WI38 (cell line): ENCODE data around the gene C2orf76.

ENCODE experiments used
- H3K4me3 ChIP-seq: 2 replicates; pipeline ENCODE4 v1.5.1; 2011; ENCODE audit warnings: low read depth, mild to moderate bottlenecking, control low read depth, low read length
- TF ChIP-seq, protein P1 (sequence below): IDR thresholded peaks from 2 replicates; pipeline ENCODE4 v1.5.1; 2012; ENCODE audit warnings: low read depth, mild to moderate bottlenecking, control low read depth, low read length

The C2orf76 gene

DNA sequence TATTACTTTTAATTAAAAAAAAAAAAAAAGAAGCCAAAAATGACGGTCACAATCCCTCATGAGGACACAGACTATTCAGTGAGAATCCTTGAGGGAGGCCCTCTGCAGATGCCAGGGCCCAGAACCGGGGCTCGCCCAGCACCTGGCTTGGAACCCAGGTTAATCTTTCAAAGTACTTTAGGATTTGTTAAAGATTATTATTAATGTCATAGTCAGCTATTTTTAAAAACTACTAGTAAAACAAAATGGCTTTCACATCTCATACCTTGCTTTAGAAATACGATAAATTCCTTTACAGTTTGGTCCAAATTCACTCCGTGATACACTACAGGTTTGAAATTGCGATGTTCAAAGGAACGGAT lies 27.1 kb downstream of the C2orf76 start:
- no peak overlapping the region for H3K4me3 ChIP-seq
- TF ChIP-seq, protein P1, sequence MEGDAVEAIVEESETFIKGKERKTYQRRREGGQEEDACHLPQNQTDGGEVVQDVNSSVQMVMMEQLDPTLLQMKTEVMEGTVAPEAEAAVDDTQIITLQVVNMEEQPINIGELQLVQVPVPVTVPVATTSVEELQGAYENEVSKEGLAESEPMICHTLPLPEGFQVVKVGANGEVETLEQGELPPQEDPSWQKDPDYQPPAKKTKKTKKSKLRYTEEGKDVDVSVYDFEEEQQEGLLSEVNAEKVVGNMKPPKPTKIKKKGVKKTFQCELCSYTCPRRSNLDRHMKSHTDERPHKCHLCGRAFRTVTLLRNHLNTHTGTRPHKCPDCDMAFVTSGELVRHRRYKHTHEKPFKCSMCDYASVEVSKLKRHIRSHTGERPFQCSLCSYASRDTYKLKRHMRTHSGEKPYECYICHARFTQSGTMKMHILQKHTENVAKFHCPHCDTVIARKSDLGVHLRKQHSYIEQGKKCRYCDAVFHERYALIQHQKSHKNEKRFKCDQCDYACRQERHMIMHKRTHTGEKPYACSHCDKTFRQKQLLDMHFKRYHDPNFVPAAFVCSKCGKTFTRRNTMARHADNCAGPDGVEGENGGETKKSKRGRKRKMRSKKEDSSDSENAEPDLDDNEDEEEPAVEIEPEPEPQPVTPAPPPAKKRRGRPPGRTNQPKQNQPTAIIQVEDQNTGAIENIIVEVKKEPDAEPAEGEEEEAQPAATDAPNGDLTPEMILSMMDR, result no peak

DNA sequence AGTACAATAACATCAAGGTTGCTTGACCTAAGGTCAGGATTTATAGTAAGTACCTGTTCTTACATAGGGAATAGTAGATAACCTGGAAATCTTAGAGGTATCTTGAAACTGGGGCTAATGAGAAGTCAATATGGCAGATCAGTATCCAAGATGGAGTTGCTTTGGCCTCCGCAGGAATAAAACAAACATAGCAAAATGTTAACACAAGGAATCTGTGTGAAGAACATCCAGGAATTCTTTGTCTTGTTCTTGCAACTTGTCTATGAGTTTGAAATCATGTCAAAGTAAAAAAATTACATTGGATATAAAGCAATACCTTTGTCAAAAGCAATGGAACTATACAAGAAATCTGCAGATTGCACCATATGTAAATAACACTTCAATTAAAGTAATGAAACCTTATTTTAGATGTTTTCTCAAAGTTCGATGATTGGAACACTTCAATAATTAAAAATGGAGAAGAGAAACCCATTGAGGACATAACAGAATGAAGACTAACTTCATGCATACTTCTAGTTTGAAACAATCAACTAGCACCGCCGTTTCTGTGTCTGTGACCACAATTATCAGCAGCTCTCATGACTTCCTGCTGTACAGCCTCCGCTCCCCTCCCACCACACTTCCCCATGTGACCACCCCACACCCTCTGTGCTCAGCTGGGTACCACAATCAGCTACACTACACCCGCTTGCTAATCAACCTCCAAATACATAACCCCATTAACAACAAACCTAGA lies 27.6 kb downstream of the C2orf76 start:
- TF ChIP-seq, protein P1, result no peak
- no peak overlapping the region for H3K4me3 ChIP-seq

DNA sequence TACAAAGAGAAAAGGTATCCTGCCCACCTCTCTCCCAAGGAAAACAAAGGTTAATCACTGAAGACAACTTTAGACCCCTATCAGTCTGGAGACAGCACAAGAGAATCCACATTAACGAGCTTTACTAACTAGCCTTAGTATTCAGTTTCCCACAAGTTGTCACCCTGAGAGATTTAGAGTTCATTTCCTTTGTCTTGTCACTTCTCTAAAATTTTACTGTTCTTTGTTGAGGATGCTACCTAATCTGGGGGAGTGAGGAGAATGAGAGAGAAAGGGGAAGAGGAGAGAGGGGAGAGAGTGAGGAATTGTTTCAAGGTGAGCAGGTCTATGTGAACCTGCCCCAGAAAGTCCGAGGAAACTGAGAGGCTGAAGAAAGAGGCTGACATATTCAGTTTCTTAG lies 28.4 kb downstream of the C2orf76 start:
- H3K4me3 ChIP-seq, result no peak overlapping the region
- TF ChIP-seq, protein P1, result no peak

DNA sequence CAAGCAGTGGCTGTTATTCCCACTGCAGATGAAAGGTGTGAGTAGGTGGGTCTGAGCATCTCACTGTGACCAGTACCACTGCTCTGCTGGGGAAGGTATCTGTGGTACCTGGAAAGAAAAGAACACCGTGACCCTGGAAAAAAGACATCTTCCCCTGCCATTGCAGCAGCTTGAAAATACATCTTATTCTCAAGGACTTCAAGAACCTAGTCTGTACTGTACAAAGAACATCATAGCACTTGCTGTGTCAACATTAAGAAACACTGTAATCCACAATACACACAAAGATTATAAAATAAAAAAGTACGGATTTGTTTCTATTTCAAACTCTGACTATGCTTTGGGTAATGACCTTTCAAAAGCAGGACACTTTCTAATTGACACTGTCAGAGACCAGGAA lies 28.9 kb downstream of the C2orf76 start:
- H3K4me3 ChIP-seq, result no peak overlapping the region

DNA sequence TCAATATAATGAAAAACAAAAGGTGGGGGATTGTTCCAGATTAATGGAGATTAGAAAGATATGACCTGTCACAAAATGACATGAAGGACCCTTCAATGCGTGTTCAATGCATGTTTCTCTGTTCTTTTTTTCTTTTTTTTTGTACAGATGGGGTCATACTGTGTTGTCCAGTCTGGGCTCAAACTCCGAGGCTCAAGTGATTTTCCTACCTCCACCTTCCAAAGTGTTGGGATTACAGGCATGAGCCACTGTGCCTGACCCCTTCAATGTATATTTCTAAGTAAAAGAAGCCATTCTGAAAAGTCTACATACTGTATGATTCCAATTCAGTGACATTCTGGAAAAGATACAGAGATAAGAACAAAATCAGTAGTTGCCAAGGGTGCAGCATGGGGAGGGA lies 32.8 kb downstream of the C2orf76 start:
- H3K4me3 ChIP-seq, result no peak overlapping the region
- TF ChIP-seq, protein P1, result no peak

More for the DNA sequence above, 28.9 kb downstream of the C2orf76 start:
- TF ChIP-seq, protein P1, result no peak

DNA sequence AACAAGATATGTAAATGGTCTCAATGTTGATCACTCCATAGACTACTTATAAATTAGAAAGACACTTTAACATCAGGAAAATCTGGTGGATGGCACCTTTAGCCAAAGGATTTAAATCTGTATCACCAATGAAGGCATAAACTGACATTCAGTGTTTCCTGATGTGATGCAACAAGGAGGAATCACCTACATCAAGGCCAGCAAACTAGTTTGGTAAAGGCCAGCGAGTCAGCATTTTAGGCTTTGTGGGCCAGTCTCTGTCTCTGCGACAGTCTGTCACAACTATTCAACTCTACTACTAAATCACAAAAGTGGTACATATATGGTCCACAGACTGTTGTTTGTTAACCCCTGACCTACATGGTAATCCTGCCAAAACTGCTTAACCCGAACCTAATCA lies 33.3 kb downstream of the C2orf76 start:
- no peak overlapping the region for H3K4me3 ChIP-seq
- TF ChIP-seq, protein P1, result no peak

DNA sequence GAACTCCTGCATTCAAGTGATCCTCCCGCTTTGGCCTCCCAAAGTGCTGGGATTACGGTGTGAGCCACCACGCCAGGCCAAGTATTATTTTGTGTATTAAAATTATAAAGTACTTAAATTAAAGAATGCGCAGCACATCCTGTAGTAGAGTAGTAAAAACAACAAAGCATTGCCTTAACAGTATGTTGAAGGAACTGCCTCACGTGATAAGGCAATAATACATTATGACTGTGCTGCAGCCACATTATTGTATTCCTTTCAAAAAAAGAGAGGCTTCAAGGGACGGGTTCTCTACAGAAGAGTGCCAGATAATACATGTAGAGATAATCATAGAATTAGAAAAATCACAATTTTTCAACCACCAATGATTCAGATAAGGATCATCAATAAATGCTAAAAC lies 33.7 kb downstream of the C2orf76 start:
- TF ChIP-seq, protein P1, result no peak
- no peak overlapping the region for H3K4me3 ChIP-seq
